Neural cell (in vitro differentiated cells): ENCODE results near the gene DNAH3.

ENCODE experiments used
- CTCF ChIP-seq: fragments of 450-650 bp; IDR thresholded peaks from 2 replicates; pipeline ENCODE4 v1.5.1; 2014; ENCODE audit warnings: antibody characterized with exemption, mild to moderate bottlenecking, moderate library complexity; ENCODE audit not compliant: poor library complexity, severe bottlenecking
- EP300 ChIP-seq: fragments of 450-650 bp; conservative IDR thresholded peaks from 2 replicates; pipeline ENCODE4 v1.6.1; 2014; ENCODE audit warnings: antibody characterized with exemption, mild to moderate bottlenecking, moderate library complexity; ENCODE audit not compliant: poor library complexity, severe bottlenecking
- EZH2 ChIP-seq: fragments of 200-600, 300-800 bp; shearing (Covaris generic), sonication (generic); IDR thresholded peaks from 2 replicates; pipeline ENCODE4 v1.6.1; 2014; ENCODE audit warnings: antibody characterized with exemption, low read length, borderline replicate concordance, mild to moderate bottlenecking; ENCODE audit not compliant: insufficient read depth, poor library complexity, severe bottlenecking
- MXI1 ChIP-seq: fragments of 450-650 bp; conservative IDR thresholded peaks from 2 replicates; pipeline ENCODE4 v1.6.1; 2014; ENCODE audit warnings: antibody characterized with exemption, mild to moderate bottlenecking; ENCODE audit not compliant: poor library complexity, severe bottlenecking
- POLR2AphosphoS5 ChIP-seq: IDR thresholded peaks from 2 replicates; pipeline ENCODE4 v1.6.1; 2012
- RAD21 ChIP-seq: fragments of 450-650 bp; conservative IDR thresholded peaks from 2 replicates; pipeline ENCODE4 v1.6.1; 2014; ENCODE audit warnings: antibody characterized with exemption, mild to moderate bottlenecking, moderate library complexity
- TAF1 ChIP-seq: IDR thresholded peaks from 2 replicates; pipeline ENCODE4 v1.6.1; 2012; ENCODE audit warnings: low read depth
- TF ChIP-seq, protein P1 (sequence below): IDR thresholded peaks from 2 replicates; pipeline ENCODE4 v1.6.1; 2012; ENCODE audit warnings: borderline replicate concordance

- no peak for TF ChIP-seq CTCF
- TF ChIP-seq MXI1 = no peak
- TF ChIP-seq EZH2 = no peak
- no peak for TF ChIP-seq RAD21
- no peak for TF ChIP-seq POLR2AphosphoS5
- TF ChIP-seq TAF1 = no peak
- TF ChIP-seq EP300 = no peak
- TF ChIP-seq, protein P1, sequence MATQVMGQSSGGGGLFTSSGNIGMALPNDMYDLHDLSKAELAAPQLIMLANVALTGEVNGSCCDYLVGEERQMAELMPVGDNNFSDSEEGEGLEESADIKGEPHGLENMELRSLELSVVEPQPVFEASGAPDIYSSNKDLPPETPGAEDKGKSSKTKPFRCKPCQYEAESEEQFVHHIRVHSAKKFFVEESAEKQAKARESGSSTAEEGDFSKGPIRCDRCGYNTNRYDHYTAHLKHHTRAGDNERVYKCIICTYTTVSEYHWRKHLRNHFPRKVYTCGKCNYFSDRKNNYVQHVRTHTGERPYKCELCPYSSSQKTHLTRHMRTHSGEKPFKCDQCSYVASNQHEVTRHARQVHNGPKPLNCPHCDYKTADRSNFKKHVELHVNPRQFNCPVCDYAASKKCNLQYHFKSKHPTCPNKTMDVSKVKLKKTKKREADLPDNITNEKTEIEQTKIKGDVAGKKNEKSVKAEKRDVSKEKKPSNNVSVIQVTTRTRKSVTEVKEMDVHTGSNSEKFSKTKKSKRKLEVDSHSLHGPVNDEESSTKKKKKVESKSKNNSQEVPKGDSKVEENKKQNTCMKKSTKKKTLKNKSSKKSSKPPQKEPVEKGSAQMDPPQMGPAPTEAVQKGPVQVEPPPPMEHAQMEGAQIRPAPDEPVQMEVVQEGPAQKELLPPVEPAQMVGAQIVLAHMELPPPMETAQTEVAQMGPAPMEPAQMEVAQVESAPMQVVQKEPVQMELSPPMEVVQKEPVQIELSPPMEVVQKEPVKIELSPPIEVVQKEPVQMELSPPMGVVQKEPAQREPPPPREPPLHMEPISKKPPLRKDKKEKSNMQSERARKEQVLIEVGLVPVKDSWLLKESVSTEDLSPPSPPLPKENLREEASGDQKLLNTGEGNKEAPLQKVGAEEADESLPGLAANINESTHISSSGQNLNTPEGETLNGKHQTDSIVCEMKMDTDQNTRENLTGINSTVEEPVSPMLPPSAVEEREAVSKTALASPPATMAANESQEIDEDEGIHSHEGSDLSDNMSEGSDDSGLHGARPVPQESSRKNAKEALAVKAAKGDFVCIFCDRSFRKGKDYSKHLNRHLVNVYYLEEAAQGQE = no peak
Measured at GRCh38 chr16:20987049-20987448, 163.6 kb downstream of the DNAH3 start.
